GM18873 (cell line): ENCODE data around the gene ZNF609.

Source experiments
- ATAC-seq: cut with Tn5 transposase; IDR thresholded peaks from one replicate; pipeline ENCODE4 v1.9.1; 2021; ENCODE audit warnings: mild to moderate bottlenecking, moderate library complexity, moderate number of reproducible peaks; ENCODE audit not compliant: unreplicated experiment, low FRiP score

Gene ZNF609

DNA sequence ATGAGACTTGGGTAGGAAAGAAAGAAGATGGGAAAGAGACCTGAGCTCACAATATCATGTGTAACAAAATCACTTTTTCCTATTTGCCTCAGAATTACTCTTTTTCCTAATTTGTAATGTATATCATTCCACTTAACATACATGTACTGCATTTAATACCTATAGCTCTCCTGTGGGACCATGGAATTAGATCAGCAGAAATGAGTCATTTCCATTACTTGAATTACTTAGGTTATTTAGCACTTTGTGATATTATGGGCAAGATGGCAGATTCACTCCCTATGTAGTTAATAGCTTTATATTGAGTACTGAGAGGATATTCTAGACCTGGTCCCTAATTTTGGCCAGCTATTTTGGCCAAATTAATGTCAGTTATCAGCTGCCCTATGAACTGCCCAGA lies 70.5 kb downstream of the ZNF609 start:
- no peak for ATAC-seq

DNA sequence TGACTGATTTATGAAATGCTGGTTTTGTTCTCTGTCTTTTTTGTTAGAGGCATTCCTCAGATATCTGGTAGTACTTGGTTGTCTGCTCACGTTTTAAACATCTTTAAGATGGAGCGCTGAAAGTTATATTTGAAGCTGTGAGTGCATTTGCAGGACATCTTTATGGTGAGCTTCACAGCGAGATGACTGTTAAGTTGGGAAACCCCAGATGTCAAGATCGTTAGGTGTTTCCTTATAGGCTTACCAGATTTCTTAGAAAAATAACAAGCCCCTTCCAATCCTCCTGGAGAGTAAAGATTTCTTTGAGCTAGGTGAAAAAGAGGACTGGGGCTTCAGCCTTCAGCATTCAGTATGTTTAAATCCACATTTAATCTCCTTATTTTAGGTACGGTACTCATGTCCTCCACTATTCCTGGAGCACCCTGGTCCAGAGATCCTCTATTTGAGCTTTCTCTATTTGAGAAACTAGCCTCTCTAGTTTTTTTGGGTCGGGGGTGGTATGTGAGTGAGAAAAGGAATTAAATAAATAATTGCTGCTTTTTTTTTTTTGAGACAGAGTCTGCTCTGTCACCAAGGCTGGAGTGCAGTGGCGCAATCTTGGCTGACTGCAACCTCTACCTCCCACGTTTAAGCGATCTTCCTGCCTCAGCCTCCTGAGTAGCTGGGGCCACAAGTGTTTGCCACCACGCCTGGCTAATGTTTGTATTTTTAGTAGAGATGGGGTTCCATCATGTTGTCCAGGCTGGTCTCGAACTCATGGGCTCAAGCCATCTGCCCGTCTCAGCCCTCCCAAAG lies 72.3 kb downstream of the ZNF609 start:
- ATAC-seq: no peak

DNA sequence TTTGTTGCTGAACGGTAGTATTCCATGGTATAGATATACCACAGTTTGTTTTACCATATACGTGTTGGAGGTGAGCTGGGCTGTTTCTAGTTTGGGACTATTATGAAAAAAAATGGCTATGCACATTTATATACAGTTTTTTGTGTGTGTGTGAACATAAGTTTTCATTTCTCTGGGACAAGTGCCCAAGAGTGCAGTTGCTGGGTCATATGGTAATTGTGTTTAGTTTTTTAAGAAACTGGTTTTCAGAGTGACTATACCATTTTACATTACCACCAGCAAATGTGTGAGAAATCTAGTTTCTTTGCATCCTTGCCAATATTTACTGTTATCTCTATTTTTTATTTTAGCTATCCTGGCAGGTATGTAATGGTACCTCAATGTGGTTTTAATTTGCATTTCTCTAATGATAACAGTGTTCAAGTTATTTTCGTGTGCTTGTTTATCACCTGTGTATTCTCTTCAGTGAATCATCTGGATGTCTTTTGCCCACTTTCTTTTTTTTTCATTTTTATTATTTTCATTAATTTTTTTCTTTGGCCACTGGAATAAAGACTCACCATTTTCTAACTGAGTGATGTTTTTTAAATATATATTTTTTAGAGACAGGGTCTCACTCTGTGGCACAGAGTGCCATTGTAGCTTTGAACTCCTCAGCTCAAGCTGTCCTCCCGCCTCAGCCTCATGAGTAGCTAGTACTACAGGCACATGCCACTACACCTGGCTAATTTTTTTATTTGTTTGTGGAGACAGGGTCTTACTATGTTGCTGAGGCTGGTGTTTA lies 75.3 kb downstream of the ZNF609 start:
- no peak for ATAC-seq

DNA sequence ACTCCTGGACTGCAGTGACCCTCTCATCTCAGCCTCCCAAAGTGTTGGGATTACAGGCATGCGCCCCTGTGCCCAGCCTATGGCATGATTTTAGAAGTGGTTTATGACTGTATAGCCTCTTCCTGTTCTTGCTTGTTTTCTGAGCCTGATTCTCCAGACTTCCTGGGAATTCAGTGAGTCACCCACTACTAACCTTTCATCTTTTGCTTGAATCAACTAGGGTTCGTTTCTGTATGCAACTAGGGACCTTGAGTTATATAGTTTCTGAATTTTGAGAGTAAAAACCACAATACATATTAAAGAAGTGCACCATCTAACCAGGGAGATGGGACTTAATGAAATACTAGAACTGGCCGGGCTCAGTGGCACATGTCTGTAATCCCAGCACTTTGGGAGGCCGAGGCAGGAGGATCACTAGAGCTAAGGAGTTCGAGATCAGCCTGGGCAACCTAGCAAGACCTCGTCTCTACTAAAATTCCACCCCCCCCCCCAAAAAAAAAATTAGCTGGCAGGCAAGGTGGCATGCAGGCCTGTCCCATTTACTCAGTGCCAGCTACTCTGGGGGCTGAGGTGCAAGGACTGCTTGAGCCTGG lies 76.0 kb downstream of the ZNF609 start:
- ATAC-seq: no peak

DNA sequence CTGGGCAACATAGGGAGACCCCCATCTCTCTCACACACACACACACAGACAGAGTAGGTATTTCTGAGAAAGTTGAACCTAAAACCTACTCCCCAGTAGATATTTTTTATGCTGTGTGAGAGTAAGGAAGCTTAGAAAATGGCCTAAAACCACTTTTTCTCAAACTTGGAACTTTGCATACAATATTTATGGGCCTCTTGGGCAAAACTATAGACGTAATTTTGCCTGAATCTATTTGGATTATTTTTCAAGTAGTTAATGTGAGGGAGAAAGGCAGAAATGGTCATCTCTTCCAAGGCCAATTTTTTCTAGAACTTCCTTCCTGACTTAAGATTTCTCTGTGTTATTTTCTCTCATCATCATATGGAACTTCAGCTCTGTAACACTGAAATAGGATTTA lies 81.7 kb downstream of the ZNF609 start:
- ATAC-seq: no peak

DNA sequence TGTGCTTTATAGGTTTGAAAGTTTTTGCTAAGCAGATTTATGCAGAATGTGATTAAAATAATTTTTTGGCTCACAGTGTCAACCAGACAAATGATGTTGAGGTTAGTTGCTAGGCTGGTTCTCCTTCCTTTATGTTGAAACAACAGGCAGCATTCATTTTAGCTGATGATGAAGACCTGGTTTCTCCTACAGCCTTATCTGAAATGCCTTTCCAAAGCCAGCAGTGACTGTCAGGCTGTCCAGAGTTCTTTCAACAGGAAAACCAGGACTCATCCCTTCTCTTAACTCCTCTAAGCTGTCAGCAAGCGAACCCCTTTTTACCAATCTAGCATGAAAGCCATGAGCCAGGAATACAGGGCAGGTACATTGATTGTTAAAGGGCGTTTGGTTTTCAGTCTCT lies 84.1 kb downstream of the ZNF609 start:
- ATAC-seq: no peak

DNA sequence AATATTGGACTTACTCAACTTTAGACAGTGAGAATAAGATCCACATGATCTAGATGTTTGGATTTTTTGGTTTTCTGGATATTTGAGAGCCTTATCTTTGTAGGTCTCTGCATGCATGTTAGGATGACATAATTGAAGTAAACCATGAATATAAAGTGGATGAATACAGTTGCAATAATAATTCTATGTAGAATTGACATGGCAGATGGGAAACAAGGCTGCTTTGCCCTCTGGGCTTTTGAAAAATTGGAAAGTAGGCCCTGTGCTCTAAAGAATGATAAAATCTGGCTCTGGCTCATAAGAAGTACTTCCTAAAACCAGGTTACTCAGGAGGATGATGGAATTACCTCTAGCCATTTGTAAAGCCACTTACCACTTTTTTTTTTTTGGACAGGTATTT lies 86.9 kb downstream of the ZNF609 start:
- no peak for ATAC-seq

DNA sequence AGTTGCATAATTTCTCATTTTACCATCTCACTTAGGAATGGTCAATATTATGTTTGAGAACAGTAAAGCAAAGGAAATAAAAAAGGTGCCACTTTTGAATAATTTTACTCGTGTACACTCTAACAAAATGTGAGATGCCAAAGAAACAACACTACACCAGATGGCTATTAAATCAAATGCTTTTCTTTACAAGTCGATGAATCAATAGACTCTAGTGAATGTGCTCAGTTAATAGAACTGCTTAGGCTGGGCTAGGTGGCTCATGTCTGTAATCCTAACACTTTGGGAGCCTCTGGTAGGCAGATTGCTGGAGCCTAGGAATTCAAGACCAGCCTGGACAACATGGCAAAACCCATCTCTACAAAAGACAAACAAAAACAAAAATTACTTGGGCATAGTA lies 87.9 kb downstream of the ZNF609 start:
- no peak for ATAC-seq

DNA sequence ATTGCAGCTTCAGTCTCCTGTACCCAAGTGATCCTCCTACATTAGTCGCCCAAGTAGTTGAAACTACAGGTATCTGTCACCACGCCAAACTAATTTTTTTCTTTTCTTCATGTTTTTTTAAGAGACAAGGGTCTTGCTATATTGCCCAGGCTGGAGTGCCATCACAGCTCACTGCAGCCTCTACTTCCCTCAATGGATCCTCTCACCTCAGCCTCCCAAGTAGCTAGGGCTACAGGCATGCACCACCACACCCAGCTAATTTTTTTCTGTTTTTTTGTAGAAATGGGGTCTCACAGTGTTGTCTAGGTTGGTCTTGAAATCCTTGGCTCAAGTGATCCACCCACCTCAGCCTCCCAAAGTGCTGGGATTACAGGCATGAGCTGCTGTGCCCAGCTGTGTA lies 89.5 kb downstream of the ZNF609 start:
- ATAC-seq: no peak

DNA sequence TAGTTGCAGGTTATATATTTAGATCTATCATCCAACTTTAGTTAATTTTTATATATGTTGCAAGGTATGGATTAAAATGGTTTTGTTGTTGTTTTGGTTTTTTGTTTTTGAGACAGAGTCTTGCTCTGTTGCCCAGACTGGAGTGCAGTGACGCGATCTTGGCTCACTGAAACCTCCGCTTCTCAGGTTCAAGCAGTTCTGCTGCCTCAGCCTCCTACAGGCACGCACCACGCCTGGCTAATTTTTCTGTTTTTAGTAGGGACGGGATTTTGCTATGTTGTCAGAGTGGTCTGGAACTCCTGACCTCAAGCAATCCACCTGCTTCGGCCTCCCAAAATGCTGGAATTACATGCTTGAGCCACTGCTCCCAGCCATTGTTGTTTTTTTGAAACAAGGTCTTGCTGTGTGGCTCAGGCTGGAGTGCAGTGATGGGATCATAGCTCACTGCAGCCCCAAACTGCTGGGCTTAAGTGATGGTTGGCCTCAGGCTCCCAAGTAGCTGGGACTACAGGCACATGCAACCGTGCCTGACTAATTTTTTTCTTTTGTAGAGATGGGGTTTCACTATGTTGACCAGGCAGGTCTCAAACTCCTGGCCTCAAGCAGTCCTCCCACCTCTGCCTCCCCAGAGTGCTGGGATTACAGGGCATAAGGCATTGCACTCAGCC lies 92.0 kb downstream of the ZNF609 start:
- no peak for ATAC-seq

DNA sequence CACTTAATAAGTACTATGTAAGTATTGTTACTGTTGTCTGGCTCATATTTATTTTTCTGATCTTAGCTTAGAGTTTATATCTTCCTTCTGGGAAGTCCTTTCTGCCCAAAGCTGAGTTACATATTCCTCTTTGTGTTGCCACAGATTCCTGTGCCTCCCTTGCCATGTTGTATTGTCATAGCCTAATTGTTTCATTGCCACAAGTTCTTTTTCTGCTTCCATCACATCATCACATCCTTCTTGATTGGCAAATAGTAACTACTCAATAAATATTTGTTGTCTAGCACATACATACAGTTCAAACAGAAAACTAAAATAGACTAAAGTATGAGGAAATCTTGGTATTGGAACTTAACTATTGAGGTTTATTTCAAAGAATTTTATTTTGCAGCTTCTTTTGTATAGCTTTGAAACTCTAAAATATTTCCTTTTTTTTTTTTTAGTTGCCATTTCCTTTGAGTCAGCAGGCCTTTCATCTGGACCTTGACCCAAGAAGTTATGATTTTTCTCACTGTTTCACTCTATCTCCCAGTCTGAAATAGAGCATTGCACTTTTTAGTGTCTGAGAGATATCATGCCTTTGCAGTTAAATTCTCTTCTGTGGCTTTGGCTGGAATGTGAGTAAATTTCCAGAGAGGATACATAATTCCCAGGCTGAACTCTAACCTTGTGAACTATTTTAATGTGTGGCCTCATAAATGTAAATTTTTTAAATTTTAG lies 98.2 kb downstream of the ZNF609 start:
- ATAC-seq: no peak

DNA sequence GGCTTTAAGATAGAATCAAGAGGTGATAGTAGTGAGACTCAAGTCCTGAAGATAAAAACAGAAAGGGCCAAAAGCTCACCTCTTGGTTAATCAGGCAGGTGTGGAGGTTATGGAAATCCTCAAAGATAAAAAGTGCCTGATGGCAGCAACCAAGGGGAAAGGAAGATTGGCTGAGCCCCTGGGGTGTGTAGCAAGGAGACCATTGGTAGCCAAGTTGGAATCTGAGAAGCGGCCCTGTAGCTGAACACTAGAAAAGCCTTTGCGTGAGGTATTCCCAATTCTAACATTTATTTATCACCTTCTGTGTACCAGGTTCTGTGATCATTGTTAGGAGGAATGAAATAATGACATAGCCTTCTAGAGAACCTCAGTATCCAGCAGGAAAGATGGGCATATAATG lies 98.9 kb downstream of the ZNF609 start:
- no peak for ATAC-seq

DNA sequence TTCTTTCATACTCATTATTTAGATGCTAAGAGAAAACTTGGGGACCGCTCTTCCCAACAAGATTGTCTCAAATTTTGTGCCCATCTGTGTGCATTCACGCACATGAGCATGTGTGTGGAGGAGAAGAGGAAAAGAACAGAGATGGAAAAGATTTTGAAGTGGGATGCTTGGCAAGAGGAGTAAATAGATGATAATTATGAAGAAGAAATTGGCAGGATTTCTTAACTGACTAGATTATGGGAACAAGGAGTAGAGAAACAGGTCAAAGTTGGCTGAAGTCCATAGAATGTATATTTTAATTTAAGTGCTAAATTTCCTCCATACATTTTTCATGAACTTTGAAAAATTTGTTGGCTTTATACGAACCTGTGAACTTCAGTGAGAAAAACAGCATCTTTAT lies 100.1 kb downstream of the ZNF609 start:
- no peak for ATAC-seq

DNA sequence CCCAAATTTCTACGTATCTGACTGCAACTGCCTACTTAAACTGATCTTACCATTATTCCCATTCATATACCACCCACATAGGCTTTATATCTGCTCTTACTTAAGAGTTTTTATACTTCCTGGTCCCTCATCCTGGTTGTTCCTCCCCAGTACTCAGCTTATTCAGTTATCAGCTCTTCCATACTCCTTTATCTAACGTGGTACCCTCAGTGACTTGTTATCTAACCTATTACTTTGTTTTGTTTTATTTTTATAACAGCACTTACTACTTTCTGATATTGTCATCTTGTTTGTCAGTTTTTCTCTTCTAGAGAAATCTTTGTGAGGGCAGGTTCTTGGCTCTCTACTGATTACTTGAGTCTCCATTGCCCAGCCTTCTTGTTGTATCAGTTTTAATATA lies 100.6 kb downstream of the ZNF609 start:
- ATAC-seq: no peak

DNA sequence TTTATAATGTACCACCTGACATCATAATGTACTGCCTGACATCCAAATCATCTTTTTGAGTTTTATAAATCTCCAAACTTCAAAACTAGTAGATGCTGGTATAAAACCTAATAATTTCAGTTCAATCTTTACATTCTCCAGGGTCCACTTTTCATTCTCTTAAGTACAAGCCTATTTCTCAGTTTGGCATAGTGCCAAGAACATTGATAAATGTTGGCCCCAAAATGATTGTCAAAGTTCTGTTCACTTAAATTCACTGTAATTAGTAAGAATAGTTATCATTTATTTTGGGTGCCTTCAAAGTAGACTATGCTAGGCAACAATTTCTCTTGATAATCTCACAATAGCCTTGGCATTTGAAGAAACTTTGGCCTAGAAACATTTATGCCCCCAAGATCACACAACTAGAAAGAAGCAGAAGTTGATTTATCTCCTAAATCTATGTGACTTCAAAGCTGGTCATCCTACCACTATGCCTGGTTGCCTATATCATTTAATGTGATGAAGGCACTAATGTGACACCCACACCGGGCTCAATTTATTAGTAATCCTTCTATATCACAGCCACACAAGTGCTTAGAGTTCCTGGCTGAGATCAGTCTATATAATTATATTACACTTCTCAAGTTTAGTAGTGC lies 101.7 kb downstream of the ZNF609 start:
- no peak for ATAC-seq

DNA sequence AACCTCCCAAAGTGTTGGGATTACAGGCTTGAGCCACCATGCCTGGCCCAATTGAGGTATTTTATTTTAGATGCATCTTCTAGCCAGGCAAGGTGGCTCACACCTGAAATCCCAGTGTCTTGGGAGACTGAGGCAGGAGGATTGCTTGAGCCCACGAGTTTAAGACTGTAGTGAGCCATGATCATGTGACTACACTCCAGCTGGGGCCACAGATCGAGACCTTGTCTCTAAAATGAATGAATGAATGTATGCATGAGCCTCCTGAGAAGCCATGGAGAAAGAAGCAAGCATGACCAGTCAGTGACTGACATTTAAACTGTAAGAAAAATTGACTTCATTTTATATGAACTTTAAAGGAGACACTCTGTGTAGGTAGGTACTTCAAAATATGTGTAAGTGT lies 105.7 kb downstream of the ZNF609 start:
- no peak for ATAC-seq

DNA sequence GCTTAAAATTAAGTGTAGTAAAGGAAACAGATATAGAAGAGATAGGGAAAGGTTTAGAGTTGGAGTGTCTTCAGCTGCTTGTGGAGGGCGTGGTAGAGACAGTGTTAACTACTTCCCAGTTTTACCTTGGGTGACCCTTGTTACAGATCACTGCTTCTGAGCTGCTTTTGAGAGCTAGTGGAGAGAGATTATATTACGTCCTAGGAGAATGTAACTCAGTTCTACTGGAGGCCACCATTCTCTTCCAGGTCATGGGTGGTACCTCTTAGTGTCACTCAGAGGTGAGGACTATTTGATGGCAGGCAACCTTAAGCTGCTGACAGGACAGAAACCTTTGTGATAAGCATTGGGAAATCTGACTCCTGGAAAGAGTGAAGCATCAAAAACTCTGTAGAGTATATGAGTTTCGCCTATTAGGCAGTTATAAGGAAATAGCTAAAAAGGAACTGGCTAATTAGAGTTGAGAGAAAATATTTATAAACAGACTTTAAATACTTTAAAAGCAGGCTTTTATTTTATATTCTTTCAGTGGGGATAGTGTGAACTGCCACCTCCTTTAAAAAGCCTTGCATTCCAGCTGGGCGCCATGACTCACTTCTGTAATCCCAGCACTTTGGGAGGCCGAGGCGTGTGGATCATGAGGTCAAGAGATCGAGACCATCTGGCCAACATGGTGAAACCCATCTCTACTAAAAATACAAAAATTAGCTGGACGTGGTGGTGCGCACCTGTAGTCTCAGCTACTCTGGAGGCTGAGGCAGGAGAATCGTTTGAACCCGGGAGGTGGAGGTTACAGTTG lies 106.5 kb downstream of the ZNF609 start:
- no peak for ATAC-seq

DNA sequence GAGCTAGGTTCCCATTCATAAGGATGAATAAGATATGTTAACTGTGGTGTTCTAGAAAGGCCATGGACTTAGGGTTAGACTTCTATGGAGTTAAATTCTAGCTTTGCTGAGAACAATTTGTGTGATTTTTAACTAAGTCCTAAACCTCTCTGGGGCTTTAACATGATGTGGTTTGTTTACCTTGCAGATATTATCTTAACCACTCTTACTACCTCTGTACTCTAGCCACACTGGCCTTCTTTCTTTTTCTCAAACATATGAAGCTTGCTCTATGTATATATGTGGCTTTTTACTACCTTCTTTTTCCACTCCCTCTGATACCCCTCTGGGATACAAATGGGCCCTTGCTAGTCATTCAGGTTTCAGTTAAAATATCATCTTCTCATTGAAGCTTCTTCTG lies 108.4 kb downstream of the ZNF609 start:
- no peak for ATAC-seq

DNA sequence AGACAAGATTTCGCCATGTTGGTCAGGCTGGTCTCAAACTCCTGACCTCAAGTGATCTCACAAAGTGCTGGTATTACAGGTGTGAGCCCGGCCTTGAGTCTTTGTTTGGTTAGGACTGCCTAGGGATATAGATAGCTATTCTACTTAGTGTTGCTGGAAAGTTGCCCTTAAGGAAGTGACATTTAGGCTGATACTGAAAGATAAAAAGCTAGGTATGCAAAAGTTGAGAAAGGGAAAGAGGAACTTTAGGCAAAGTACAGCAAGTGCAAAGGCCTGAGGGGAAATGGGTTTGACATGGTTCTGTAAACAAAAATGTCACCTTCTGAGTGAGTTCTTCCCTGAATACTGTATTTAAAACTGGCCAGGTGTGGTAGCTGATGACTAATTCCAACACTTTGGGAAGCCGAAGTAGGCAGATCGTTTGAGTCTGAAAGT lies 111.5 kb downstream of the ZNF609 start:
- ATAC-seq: no peak
